Breast epithelium (tissue), 4 donors: ENCODE measurements around the gene ASPDH. TPM values are rescaled to one million over a fixed set of nuclear protein-coding genes. Genes with fewer than 3 reads are reported as not detected.

ENCODE experiments used
- DNase-seq, 2 donors: peaks; one replicate each; pipeline ENCODE4 v3.0.0-alpha.2; 2019; ENCODE audit warnings: low spot score in 2 of 2
- H3K27ac ChIP-seq, 2 donors: fragments of 200-600 bp; sonication (generic) in 1 of 2; one replicate each; pipeline ENCODE4 v1.5.1; 2016 to 2019; ENCODE audit warnings: mild to moderate bottlenecking in 1 of 2
- H3K27me3 ChIP-seq, 2 donors: fragments of 200-600 bp; sonication (generic) in 1 of 2; one replicate each; pipeline versions ENCODE4 v1.5.1 to v1.6.0; 2017 to 2019; ENCODE audit warnings: control low read depth in 1 of 2, mild to moderate bottlenecking in 1 of 2
- H3K36me3 ChIP-seq: fragments of 200-600 bp; one replicate; pipeline ENCODE4 v1.5.1; 2019
- H3K4me1 ChIP-seq, 2 donors: fragments of 200-600 bp; sonication (generic); one replicate each; pipeline ENCODE4 v1.5.1; 2016 to 2019; ENCODE audit warnings: control low read depth in 1 of 2
- H3K4me3 ChIP-seq, 3 donors: fragments of 200-600 bp; sonication (generic); 1 replicate in 2 of 3; 2 replicates in 1 of 3; pipeline ENCODE4 v1.5.1; 2016 to 2019; ENCODE audit warnings: mild to moderate bottlenecking in 3 of 3, moderate library complexity in 2 of 3
- H3K9me3 ChIP-seq, 2 donors: fragments of 200-600 bp; sonication (generic) in 1 of 2; one replicate each; pipeline ENCODE4 v1.5.1; 2016 to 2019; ENCODE audit warnings: control low read depth in 1 of 2
- CTCF ChIP-seq, 3 donors: fragments of 450-650 bp; IDR thresholded peaks; one replicate each; pipeline ENCODE4 v1.5.1; 2016 to 2017; ENCODE audit warnings: antibody characterized with exemption in 3 of 3, mild to moderate bottlenecking in 3 of 3, moderate library complexity in 3 of 3
- POLR2A ChIP-seq: fragments of 450-650 bp; IDR thresholded peaks from one replicate; pipeline ENCODE4 v1.6.1; 2016; ENCODE audit warnings: antibody characterized with exemption, mild to moderate bottlenecking, moderate library complexity
- POLR2AphosphoS5 ChIP-seq, 3 donors: sonication (generic); formaldehyde crosslinking; IDR thresholded peaks; one replicate each; pipeline ENCODE4 v1.6.1; 2017; ENCODE audit warnings: antibody characterized with exemption in 3 of 3
- intact Hi-C: fragments of 100-400 bp; cut with DNase I; formaldehyde crosslinking; loops from one replicate; pipeline ENCODE4 v1.15.1; 2023; ENCODE audit warnings: low total_unique reads
- total RNA-seq, 3 donors: library from RNA; depleted of rRNA; stranded (reverse); fragments of >200 nt; gene quantifications; one replicate each; pipeline ENCODE4 v1.1.0, GENCODE V29; 2016

ASPDH gene
- total RNA-seq, 3 donors from 2014 or later, result not detected

GRCh38 chr19:50558039-50558438 lies 44.3 kb upstream of the ASPDH start:
- Histone ChIP-seq H3K9me3 (no peaks in the 10 kb centered on the region), H3K27me3 (peaks cover 0 to 62% of the 10 kb centered on the region in 2 donors), H3K27ac (no peak overlapping the region), H3K4me3 (no peak overlapping the region), H3K36me3 (no peaks in the 10 kb centered on the region), H3K4me1 (peaks cover 0 to 3% of the 10 kb centered on the region in 2 donors)
- TF ChIP-seq CTCF (IDR thresholded peaks at IDR 0.05), result no peak
- TF ChIP-seq POLR2AphosphoS5 (IDR thresholded peaks at IDR 0.05), result no peak
- no peak for TF ChIP-seq POLR2A
- intact Hi-C loops, result no loop called here
- DNase-seq, result no peak

GRCh38 chr19:50557009-50557613 lies 43.4 kb upstream of the ASPDH start:
- Histone ChIP-seq H3K36me3 (no peaks in the 10 kb centered on the region), H3K4me1 (peaks cover 0 to 3% of the 10 kb centered on the region in 2 donors), H3K27me3 (peaks cover 0 to 63% of the 10 kb centered on the region in 2 donors), H3K4me3 (peak overlapping the region in 2 of 3 donors; percentile 49 to 66), H3K9me3 (no peaks in the 10 kb centered on the region), H3K27ac (no peak overlapping the region)
- TF ChIP-seq POLR2AphosphoS5 (IDR thresholded peaks at IDR 0.05) (no peak), CTCF (IDR thresholded peaks at IDR 0.05) (no peak), POLR2A (no peak)
- intact Hi-C loops, result no loop called here
- DNase-seq, result no peak

- TF ChIP-seq POLR2A, result no peak
- TF ChIP-seq POLR2AphosphoS5 (IDR thresholded peaks at IDR 0.05), result no peak
- TF ChIP-seq CTCF (IDR thresholded peaks at IDR 0.05), result peak in 2 of 3 donors; percentile 52 to 54
- Histone ChIP-seq H3K36me3 (no peaks in the 10 kb centered on the region), H3K27me3 (peaks cover 0 to 66% of the 10 kb centered on the region in 2 donors), H3K4me1 (peaks cover 0 to 3% of the 10 kb centered on the region in 2 donors), H3K4me3 (peak overlapping the region; percentile 19 to 66 (median 49)), H3K27ac (no peak overlapping the region), H3K9me3 (no peaks in the 10 kb centered on the region)
- intact Hi-C loops, result no loop called here
- peak in 1 of 2 donors; percentile 24 for DNase-seq
These were observed 42.7 kb upstream of the ASPDH start for GRCh38 chr19:50556282-50557008.

- no peaks in the 10 kb centered on the region for H3K36me3 ChIP-seq
- no peak for DNase-seq
- no peaks in the 10 kb centered on the region for H3K9me3 ChIP-seq
- H3K27ac ChIP-seq, result no peak overlapping the region
- intact Hi-C loops, result no loop called here
- peak overlapping the region; percentile 19 to 66 (median 49) for H3K4me3 ChIP-seq
- peaks cover 0 to 69% of the 10 kb centered on the region in 2 donors for H3K27me3 ChIP-seq
- H3K4me1 ChIP-seq, result peaks cover 0 to 3% of the 10 kb centered on the region in 2 donors
- TF ChIP-seq POLR2A (no peak), CTCF (IDR thresholded peaks at IDR 0.05) (no peak)
These were observed 42.0 kb upstream of the ASPDH start for GRCh38 chr19:50555450-50556281.
